Suprapubic skin (tissue), 4 donors: ENCODE data around the gene ADAMTS15. TPM values are rescaled to one million over a fixed set of nuclear protein-coding genes. Genes with fewer than 3 reads are reported as not detected.

Experiments used
- DNase-seq, 2 donors: peaks; one replicate each; pipeline ENCODE4 v3.0.0-alpha.2; 2019; ENCODE audit warnings: low spot score in 2 of 2
- H3K27ac ChIP-seq: fragments of 200-600 bp; sonication (generic); one replicate; pipeline ENCODE4 v1.5.1; 2019
- H3K27me3 ChIP-seq: fragments of 200-600 bp; sonication (generic); one replicate; pipeline ENCODE4 v1.5.1; 2019
- H3K36me3 ChIP-seq: fragments of 200-600 bp; sonication (generic); one replicate; pipeline ENCODE4 v1.5.1; 2019
- H3K4me1 ChIP-seq: fragments of 200-600 bp; sonication (generic); one replicate; pipeline ENCODE4 v1.5.1; 2019
- H3K4me3 ChIP-seq: fragments of 200-600 bp; sonication (generic); one replicate; pipeline ENCODE4 v1.5.1; 2019; ENCODE audit warnings: mild to moderate bottlenecking
- H3K9me3 ChIP-seq: fragments of 200-600 bp; sonication (generic); one replicate; pipeline ENCODE4 v1.5.1; 2019
- CTCF ChIP-seq, 2 donors: fragments of 200-600 bp in 1 of 2; fragments of 450-650 bp in 1 of 2; sonication (generic) in 1 of 2; IDR thresholded peaks; one replicate each; pipeline ENCODE4 v1.5.1; 2016 to 2019; ENCODE audit warnings: antibody characterized with exemption in 2 of 2, mild to moderate bottlenecking in 1 of 2, moderate library complexity in 1 of 2
- EP300 ChIP-seq: sonication (generic); formaldehyde crosslinking; IDR thresholded peaks from one replicate; pipeline ENCODE4 v1.6.1; 2017; ENCODE audit warnings: antibody characterized with exemption
- POLR2A ChIP-seq, 2 donors: fragments of 450-650 bp; IDR thresholded peaks; one replicate each; pipeline ENCODE4 v1.6.1; 2017; ENCODE audit warnings: antibody characterized with exemption in 2 of 2, mild to moderate bottlenecking in 2 of 2, moderate library complexity in 2 of 2
- POLR2AphosphoS5 ChIP-seq, 3 donors: sonication (generic); formaldehyde crosslinking; IDR thresholded peaks; one replicate each; pipeline ENCODE4 v1.6.1; 2017; ENCODE audit warnings: antibody characterized with exemption in 3 of 3
- WGBS: methylation state at CpG from one replicate; pipeline ENCODE4 v1.1.5; 2018; 5-methylcytosine and 5-hydroxymethylcytosine counted together
- total RNA-seq, 4 donors: library from RNA; depleted of rRNA; stranded (reverse); fragments of >200 nt; gene quantifications; one replicate each; pipeline ENCODE4 v1.1.0, GENCODE V29; 2016

ADAMTS15 gene
- total RNA-seq, 4 donors from 2014 or later: 3.8 to 7.2 (median 5.7) TPM

GRCh38 chr11:130423541-130424142, 24.8 kb upstream of the ADAMTS15 start:
- 85% methylated on average over 13 of the region's 16 CpGs for WGBS
- no peak overlapping the region for H3K27ac ChIP-seq
- DNase-seq: no peak

GRCh38 chr11:130424613-130425140, 23.8 kb upstream of the ADAMTS15 start:
- H3K27ac ChIP-seq: no peak overlapping the region

More at GRCh38 chr11:130423541-130424142, 24.8 kb upstream of the ADAMTS15 start:
- Histone ChIP-seq H3K9me3 (no peaks in the 10 kb centered on the region), H3K36me3 (no peaks in the 10 kb centered on the region), H3K27me3 (peaks cover 36% of the 10 kb centered on the region), H3K4me3 (no peak overlapping the region), H3K4me1 (peaks cover 29% of the 10 kb centered on the region)
- TF ChIP-seq CTCF (IDR thresholded peaks at IDR 0.05): no peak
- no peak for TF ChIP-seq EP300

GRCh38 chr11:130425156-130425555, 23.3 kb upstream of the ADAMTS15 start:
- H3K4me3 ChIP-seq: no peak overlapping the region
- WGBS: 72% methylated on average over 7 of the region's 8 CpGs
- TF ChIP-seq EP300 (no peak), POLR2AphosphoS5 (IDR thresholded peaks at IDR 0.05) (no peak), POLR2A (IDR thresholded peaks at IDR 0.05) (no peak), CTCF (IDR thresholded peaks at IDR 0.05) (no peak)
- H3K27me3 ChIP-seq: peaks cover 51% of the 10 kb centered on the region
- DNase-seq: no peak
- H3K9me3 ChIP-seq: no peaks in the 10 kb centered on the region
- H3K36me3 ChIP-seq: no peaks in the 10 kb centered on the region
- peaks cover 32% of the 10 kb centered on the region for H3K4me1 ChIP-seq
- H3K27ac ChIP-seq: no peak overlapping the region

More at GRCh38 chr11:130424613-130425140, 23.8 kb upstream of the ADAMTS15 start:
- Histone ChIP-seq H3K27me3 (peaks cover 46% of the 10 kb centered on the region), H3K36me3 (no peaks in the 10 kb centered on the region), H3K4me1 (peaks cover 32% of the 10 kb centered on the region), H3K9me3 (no peaks in the 10 kb centered on the region), H3K4me3 (no peak overlapping the region)
- no peak for DNase-seq
- 96% methylated on average over 12 of the region's 14 CpGs for WGBS
- no peak for TF ChIP-seq CTCF (IDR thresholded peaks at IDR 0.05)
- no peak for TF ChIP-seq POLR2AphosphoS5 (IDR thresholded peaks at IDR 0.05)
- TF ChIP-seq EP300: no peak
- TF ChIP-seq POLR2A (IDR thresholded peaks at IDR 0.05): no peak

GRCh38 chr11:130426223-130426836, 22.1 kb upstream of the ADAMTS15 start:
- Histone ChIP-seq H3K4me1 (peaks cover 28% of the 10 kb centered on the region), H3K4me3 (peak overlapping the region; percentile 49), H3K27ac (no peak overlapping the region), H3K9me3 (no peaks in the 10 kb centered on the region), H3K36me3 (no peaks in the 10 kb centered on the region), H3K27me3 (peaks cover 61% of the 10 kb centered on the region)
- 55% methylated on average over 5 of the region's 5 CpGs for WGBS
- no peak for DNase-seq
- no peak for TF ChIP-seq POLR2AphosphoS5 (IDR thresholded peaks at IDR 0.05)
- TF ChIP-seq EP300: no peak
- TF ChIP-seq CTCF (IDR thresholded peaks at IDR 0.05): no peak
- TF ChIP-seq POLR2A (IDR thresholded peaks at IDR 0.05): no peak

- peaks cover 61% of the 10 kb centered on the region for H3K27me3 ChIP-seq
- no peak for TF ChIP-seq EP300
- no peak for TF ChIP-seq POLR2AphosphoS5 (IDR thresholded peaks at IDR 0.05)
- TF ChIP-seq POLR2A (IDR thresholded peaks at IDR 0.05): no peak
- TF ChIP-seq CTCF (IDR thresholded peaks at IDR 0.05): no peak
- no peaks in the 10 kb centered on the region for H3K36me3 ChIP-seq
- H3K4me3 ChIP-seq: peak overlapping the region; percentile 49
- H3K9me3 ChIP-seq: no peaks in the 10 kb centered on the region
- peaks cover 28% of the 10 kb centered on the region for H3K4me1 ChIP-seq
- WGBS: 19% methylated on average over 18 of the region's 18 CpGs
- DNase-seq: no peak
- H3K27ac ChIP-seq: no peak overlapping the region
Measured at GRCh38 chr11:130426837-130427341, 21.6 kb upstream of the ADAMTS15 start.
